DLD1 (cell line): Measurements from ENCODE around the gene NACC2.

Experiments used
- in situ Hi-C: cut with HindIII; loops from 2 replicates; pipeline ENCODE4 v1.10.0; 2017; ENCODE audit warnings: low sequenced_read_pairs

NACC2 gene

GRCh38 chr9:136129176-136129575 lies 34.1 kb upstream of the NACC2 start:
- in situ Hi-C loops, result no loop called here

GRCh38 chr9:136128436-136128835 lies 33.3 kb upstream of the NACC2 start:
- in situ Hi-C loops, result no loop called here

GRCh38 chr9:136127313-136127712 lies 32.2 kb upstream of the NACC2 start:
- in situ Hi-C loops, result no loop called here

GRCh38 chr9:136124976-136125692 lies 30.0 kb upstream of the NACC2 start:
- in situ Hi-C loops, result no loop called here

- in situ Hi-C loops, result no loop called here
Measured at GRCh38 chr9:136122425-136123383, 27.6 kb upstream of the NACC2 start.

GRCh38 chr9:136121801-136122200 lies 26.7 kb upstream of the NACC2 start:
- in situ Hi-C loops, result no loop called here

- in situ Hi-C loops, result no loop called here
Measured at GRCh38 chr9:136120438-136120844, 25.4 kb upstream of the NACC2 start.

GRCh38 chr9:136119883-136120393 lies 24.8 kb upstream of the NACC2 start:
- in situ Hi-C loops, result no loop called here

GRCh38 chr9:136119061-136119882 lies 24.2 kb upstream of the NACC2 start:
- in situ Hi-C loops, result no loop called here

GRCh38 chr9:136118320-136119060 lies 23.4 kb upstream of the NACC2 start, which contains the start of gene TMEM250:
Gene TMEM250, minus strand, starts transcription at chr9:136118875. Its CDS starts 1,975 bp downstream, at chr9:136116900.
- in situ Hi-C loops, result no loop called here

- in situ Hi-C loops, result no loop called here
Measured at GRCh38 chr9:136117916-136118319, 22.8 kb upstream of the NACC2 start.

- in situ Hi-C loops, result no loop called here
Measured at GRCh38 chr9:136117291-136117915, 22.3 kb upstream of the NACC2 start.

GRCh38 chr9:136116360-136117098 lies 21.4 kb upstream of the NACC2 start:
- in situ Hi-C loops, result no loop called here

GRCh38 chr9:136115641-136116359 lies 20.7 kb upstream of the NACC2 start:
- in situ Hi-C loops, result no loop called here

- in situ Hi-C loops, result no loop called here
Measured at GRCh38 chr9:136115206-136115605, 20.1 kb upstream of the NACC2 start.

- in situ Hi-C loops, result loop anchor here (5.0 kb wide), 1 partner anchor 57 kb away; no protein-coding TSS in a partner anchor
Measured at GRCh38 chr9:136114610-136115009, 19.5 kb upstream of the NACC2 start.

GRCh38 chr9:136112541-136112940 lies 17.5 kb upstream of the NACC2 start:
- in situ Hi-C loops, result loop anchor here (5.0 kb wide), 1 partner anchor 55 kb away; no protein-coding TSS in a partner anchor

GRCh38 chr9:136111910-136112309 lies 16.8 kb upstream of the NACC2 start:
- in situ Hi-C loops, result loop anchor here (5.0 kb wide), 1 partner anchor 55 kb away; no protein-coding TSS in a partner anchor
